NCI-H2029 (cell line): ENCODE measurements around the gene LDHD.

Source experiments
- DNase-seq: peaks from one replicate; lab custom pipeline; 2025; lab: John Stamatoyannopoulos, UW

The LDHD gene

GRCh38 chr16:75114946-75115825 is 1.4 kb downstream of the LDHD start:
- DNase-seq = no peak

GRCh38 chr16:75114179-75114945 is 2.2 kb downstream of the LDHD start:
- DNase-seq = peak; percentile 43

GRCh38 chr16:75113541-75114121 is 2.9 kb downstream of the LDHD start:
- DNase-seq = no peak

- no peak for DNase-seq
Measured at GRCh38 chr16:75112734-75113491, 3.7 kb downstream of the LDHD start.

GRCh38 chr16:75111961-75112733 is 4.4 kb downstream of the LDHD start:
- DNase-seq = no peak

GRCh38 chr16:75111514-75111940 is 5.1 kb downstream of the LDHD start:
- no peak for DNase-seq

GRCh38 chr16:75110637-75111513 is 5.7 kb downstream of the LDHD start:
- peak; percentile 45 for DNase-seq

GRCh38 chr16:75109732-75110243 is 6.8 kb downstream of the LDHD start:
- peak; percentile 44 for DNase-seq

- peak; percentile 63 for DNase-seq
Measured at GRCh38 chr16:75108792-75109731, 7.5 kb downstream of the LDHD start.

- DNase-seq = no peak
Measured at GRCh38 chr16:75107505-75107904, 9.1 kb downstream of the LDHD start.

- DNase-seq = no peak
Measured at GRCh38 chr16:75106351-75107274, 10.0 kb downstream of the LDHD start.

- DNase-seq = no peak
Measured at GRCh38 chr16:75105306-75106061, 11.1 kb downstream of the LDHD start.

- no peak for DNase-seq
Measured at GRCh38 chr16:75104836-75105235, 11.7 kb downstream of the LDHD start.

GRCh38 chr16:75103994-75104393 is 12.6 kb downstream of the LDHD start:
- DNase-seq = no peak

GRCh38 chr16:75102595-75102994 is 14.0 kb downstream of the LDHD start:
- no peak for DNase-seq

- no peak for DNase-seq
Measured at GRCh38 chr16:75101635-75102034, 14.9 kb downstream of the LDHD start.

- no peak for DNase-seq
Measured at GRCh38 chr16:75100603-75100990, 16.0 kb downstream of the LDHD start.
